HCT116 (cell line): ENCODE results near the gene MORN5. TPM values are rescaled to one million over a fixed set of nuclear protein-coding genes. Genes with fewer than 3 reads are reported as not detected.

Source experiments
- ATAC-seq: fragments of 200-7000 bp; cut with Tn5 transposase; 2 replicates; pipeline ENCODE4 v1.9.1; 2020; ENCODE audit warnings: mild to moderate bottlenecking, moderate library complexity
- BruUV-seq: library from RNA; stranded (reverse); fragments of 400-500 nt; replicated peaks from 2 replicates; lab custom pipeline; 2021; lab: Mats Ljungman, UMichigan
- CTCF ChIA-PET: fragments of 300-600 bp; sonication (Branson Sonifier 250); formaldehyde crosslinking; loops from one replicate; lab custom pipeline; 2021; ENCODE audit warnings: antibody characterized with exemption; lab: Charles Lee
- POLR2A ChIA-PET: fragments of 300-600, 350-600 bp; sonication (Branson Sonifier 250); formaldehyde crosslinking; loops from one replicate; lab custom pipeline; 2021; ENCODE audit warnings: antibody characterized with exemption; lab: Charles Lee
- RAD21 ChIA-PET, 2 experiments: fragments of 300-600 bp; sonication (Branson Sonifier 250); formaldehyde crosslinking; loops; one replicate each; lab custom pipeline; 2023; ENCODE audit warnings: low total read pairs in 2 of 2; ENCODE audit not compliant: uncharacterized antibody in 2 of 2, unreplicated experiment in 2 of 2, low non-redundant PET in 1 of 2; lab: Charles Lee
- DNase-seq: peaks from one replicate; pipeline ENCODE4 v3.0.0-alpha.2; 2010; ENCODE audit warnings: low read depth, low spot score
- H2AFZ ChIP-seq: fragments of 200-600 bp; shearing (Covaris generic), sonication (generic); 2 replicates; pipeline ENCODE4 v1.6.1; 2017; ENCODE audit warnings: low read depth, mixed run types, mixed read lengths, antibody characterized with exemption, low read length; ENCODE audit not compliant: poor library complexity, severe bottlenecking
- H3K27ac ChIP-seq: 2 replicates; pipeline ENCODE4 v1.5.1; 2012; ENCODE audit warnings: low read depth, low read length
- H3K27me3 ChIP-seq: fragments of 200-600 bp; sonication (generic); 2 replicates; pipeline ENCODE4 v1.6.1; 2016; ENCODE audit warnings: mixed run types, low read length, mixed read lengths; ENCODE audit not compliant: insufficient read depth
- H3K36me3 ChIP-seq, 2 experiments: fragments of 200-500 bp in 1 of 2; fragments of 200-600 bp in 1 of 2; sonication (Bioruptor generic) in 1 of 2; sonication (generic) in 1 of 2; 2 replicates each; pipeline versions ENCODE4 v1.5.1 to v1.6.1; 2014 to 2016; ENCODE audit warnings: low read length in 2 of 2, inconsistent platforms in 1 of 2, mixed read lengths in 1 of 2, mixed run types in 1 of 2; ENCODE audit not compliant: insufficient read depth in 2 of 2, control insufficient read depth in 1 of 2
- H3K4me1 ChIP-seq, 2 experiments: fragments of 200-600 bp in 1 of 2; sonication (generic) in 1 of 2; 2 replicates each; pipeline versions ENCODE4 v1.5.1 to v1.6.1; 2012 to 2017; ENCODE audit warnings: low read length in 2 of 2, inconsistent platforms in 1 of 2, mild to moderate bottlenecking in 1 of 2, mixed read lengths in 1 of 2, mixed run types in 1 of 2, moderate library complexity in 1 of 2; ENCODE audit not compliant: insufficient read depth in 2 of 2, control insufficient read depth in 1 of 2
- H3K4me2 ChIP-seq: fragments of 200-600 bp; sonication (generic); 2 replicates; pipeline ENCODE4 v1.6.1; 2017; ENCODE audit warnings: mixed run types, low read length, mixed read lengths
- H3K4me3 ChIP-seq, 2 experiments: fragments of 200-600 bp in 1 of 2; sonication (generic) in 1 of 2; replicated peaks in 1 of 2; 2 replicates each; pipeline ENCODE4 v1.5.1; 2011 to 2016; ENCODE audit warnings: low read length in 2 of 2, control low read depth in 1 of 2, low read depth in 1 of 2, mild to moderate bottlenecking in 1 of 2, mixed read lengths in 1 of 2, mixed run types in 1 of 2
- H3K79me2 ChIP-seq: fragments of 200-600 bp; sonication (generic); 2 replicates; pipeline ENCODE4 v1.6.1; 2017; ENCODE audit warnings: mild to moderate bottlenecking, mixed run types, low read length, moderate library complexity, mixed read lengths; ENCODE audit not compliant: insufficient read depth
- H3K9ac ChIP-seq: fragments of 200-600 bp; sonication (generic); 2 replicates; pipeline ENCODE4 v1.6.1; 2016; ENCODE audit warnings: low read length, mixed read lengths
- H3K9me2 ChIP-seq: fragments of 200-600 bp; sonication (generic), shearing (Covaris generic); 2 replicates; pipeline ENCODE4 v1.6.1; 2017; ENCODE audit warnings: mixed run types, mild to moderate bottlenecking, moderate library complexity; ENCODE audit not compliant: insufficient read depth
- H3K9me3 ChIP-seq, 2 experiments: fragments of 200-500 bp in 1 of 2; fragments of 200-600 bp in 1 of 2; sonication (Bioruptor generic) in 1 of 2; sonication (generic) in 1 of 2; 2 replicates each; pipeline ENCODE4 v1.6.1; 2014 to 2017; ENCODE audit warnings: low read length in 2 of 2, mixed read lengths in 2 of 2, inconsistent platforms in 1 of 2, low read depth in 1 of 2, mild to moderate bottlenecking in 1 of 2, mixed run types in 1 of 2, moderate library complexity in 1 of 2; ENCODE audit not compliant: control insufficient read depth in 1 of 2, insufficient read depth in 1 of 2
- H4K20me1 ChIP-seq: fragments of 200-600 bp; sonication (generic), shearing (Covaris generic); 2 replicates; pipeline ENCODE4 v1.6.1; 2017; ENCODE audit warnings: mixed run types, mild to moderate bottlenecking, moderate library complexity; ENCODE audit not compliant: insufficient read depth
- CEBPB ChIP-seq: IDR thresholded peaks from 2 replicates; pipeline ENCODE4 v1.6.1; 2012; ENCODE audit warnings: low read depth
- JUND ChIP-seq: IDR thresholded peaks from 2 replicates; pipeline ENCODE4 v1.6.1; 2012
- ZFX ChIP-seq: fragments of 450-650 bp; IDR thresholded peaks from 2 replicates; pipeline ENCODE4 v1.6.1; 2017
- intact Hi-C: fragments of 100-400 bp; cut with micrococcal nuclease; formaldehyde crosslinking; loops from 2 replicates; pipeline ENCODE4 v1.10.0; 2022
- total RNA-seq: library from RNA; stranded (reverse); gene quantifications from one replicate; pipeline ENCODE4 v1.2.1, GENCODE V29; 2021; ENCODE audit not compliant: unreplicated experiment
- TF ChIP-seq, protein P1 (sequence below), 3 experiments: fragments of 200-600 bp in 1 of 3; sonication (generic) in 1 of 3; IDR thresholded peaks in 2 of 3; conservative IDR thresholded peaks in 1 of 3; 2 replicates each; pipeline ENCODE4 v1.5.1; 2012 to 2017; ENCODE audit warnings: low read depth in 2 of 3, low read length in 2 of 3, antibody characterized with exemption in 1 of 3, borderline replicate concordance in 1 of 3, control low read depth in 1 of 3, mild to moderate bottlenecking in 1 of 3, mixed read lengths in 1 of 3, mixed run types in 1 of 3, moderate library complexity in 1 of 3; ENCODE audit not compliant: insufficient read depth in 1 of 3

The MORN5 gene
- total RNA-seq, 1 experiment from 2014 or later, result not detected

DNA sequence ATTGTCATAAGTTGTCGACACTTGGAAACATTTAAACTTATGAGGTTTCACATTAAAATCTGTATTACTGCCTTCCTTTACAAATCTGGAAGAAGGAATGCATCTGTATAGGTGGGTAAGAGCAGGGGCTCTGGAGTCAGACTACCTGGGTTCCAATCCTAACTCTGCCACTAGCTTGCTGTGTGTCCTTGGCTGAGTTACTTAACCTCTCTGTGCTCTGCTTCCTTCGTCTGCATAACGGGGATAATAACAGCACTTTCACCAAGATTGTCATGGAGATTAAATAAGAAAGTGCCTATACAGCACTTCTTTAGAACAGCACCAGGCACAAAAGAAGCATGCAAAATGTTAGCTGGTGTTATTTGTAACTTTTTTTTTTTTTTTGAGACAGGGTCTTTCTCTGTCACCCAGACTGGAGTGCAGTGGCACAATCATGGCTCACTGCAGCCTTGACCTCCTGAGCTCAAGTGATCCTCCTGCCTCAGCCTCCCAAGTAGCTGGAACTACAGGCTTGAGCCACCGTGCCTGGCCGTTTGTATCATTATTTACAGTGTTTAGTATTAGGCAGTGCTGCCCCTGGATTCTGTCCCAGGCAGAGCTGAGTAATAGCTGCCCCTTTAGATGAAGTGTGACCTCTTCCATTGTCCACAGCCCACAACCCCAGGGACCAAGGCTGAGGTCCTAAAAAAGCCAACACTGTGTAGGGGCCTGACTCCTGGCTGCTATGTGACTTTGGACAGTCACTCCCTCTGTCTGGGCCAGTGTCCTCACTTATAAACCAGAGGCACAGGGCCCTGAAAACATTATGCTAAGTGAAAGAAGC is 41.2 kb upstream of the MORN5 start:
- no peak for ATAC-seq
- H3K36me3 ChIP-seq, result no peaks in the 10 kb centered on the region
- peaks cover 0 to 4% of the 10 kb centered on the region in 2 experiments; a peak in 1 of 4 replicates for H3K4me1 ChIP-seq
- no peak overlapping the region for H3K4me3 ChIP-seq
- H3K27me3 ChIP-seq, result peaks cover 4% of the 10 kb centered on the region
- TF ChIP-seq JUND (no peak), CEBPB (no peak)
- no TSS peak for BruUV-seq
- H3K9ac ChIP-seq, result no peak overlapping the region
- no peaks in the 10 kb centered on the region for H3K9me2 ChIP-seq
- H3K79me2 ChIP-seq, result no peaks in the 10 kb centered on the region
- H3K27ac ChIP-seq, result no peak overlapping the region
- H3K4me2 ChIP-seq, result no peak overlapping the region
- POLR2A ChIA-PET, result no interaction called here
- no peaks in the 10 kb centered on the region for H3K9me3 ChIP-seq
- no peak for DNase-seq
- no peaks in the 10 kb centered on the region for H4K20me1 ChIP-seq
- RAD21 ChIA-PET, result no interaction called here
- CTCF ChIA-PET, result interaction anchor here (1.0 kb wide), 1 partner anchor 19 kb away, joined by 5 read pairs; no protein-coding TSS in a partner anchor
- intact Hi-C loops, result no loop called here
- no peak overlapping the region for H2AFZ ChIP-seq

GRCh38 chr9:122119166-122119521 is 40.6 kb upstream of the MORN5 start:
- no peaks in the 10 kb centered on the region for H4K20me1 ChIP-seq

More at GRCh38 chr9:122119166-122119521, 40.6 kb upstream of the MORN5 start:
- H3K9me3 ChIP-seq, result no peaks in the 10 kb centered on the region
- no peak overlapping the region for H3K9ac ChIP-seq
- H3K9me2 ChIP-seq, result no peaks in the 10 kb centered on the region
- DNase-seq (no peak), ATAC-seq (no peak)
- H3K4me3 ChIP-seq, result no peak overlapping the region
- ChIA-PET RAD21 (no interaction called here), POLR2A (no interaction called here), CTCF (no interaction called here)
- H3K4me2 ChIP-seq, result no peak overlapping the region
- H3K79me2 ChIP-seq, result no peaks in the 10 kb centered on the region
- no TSS peak for BruUV-seq
- peaks cover 0 to 4% of the 10 kb centered on the region in 2 experiments; a peak in 1 of 4 replicates for H3K4me1 ChIP-seq
- H3K27ac ChIP-seq, result no peak overlapping the region
- H2AFZ ChIP-seq, result no peak overlapping the region
- H3K27me3 ChIP-seq, result peaks cover 4% of the 10 kb centered on the region
- TF ChIP-seq, protein P1, sequence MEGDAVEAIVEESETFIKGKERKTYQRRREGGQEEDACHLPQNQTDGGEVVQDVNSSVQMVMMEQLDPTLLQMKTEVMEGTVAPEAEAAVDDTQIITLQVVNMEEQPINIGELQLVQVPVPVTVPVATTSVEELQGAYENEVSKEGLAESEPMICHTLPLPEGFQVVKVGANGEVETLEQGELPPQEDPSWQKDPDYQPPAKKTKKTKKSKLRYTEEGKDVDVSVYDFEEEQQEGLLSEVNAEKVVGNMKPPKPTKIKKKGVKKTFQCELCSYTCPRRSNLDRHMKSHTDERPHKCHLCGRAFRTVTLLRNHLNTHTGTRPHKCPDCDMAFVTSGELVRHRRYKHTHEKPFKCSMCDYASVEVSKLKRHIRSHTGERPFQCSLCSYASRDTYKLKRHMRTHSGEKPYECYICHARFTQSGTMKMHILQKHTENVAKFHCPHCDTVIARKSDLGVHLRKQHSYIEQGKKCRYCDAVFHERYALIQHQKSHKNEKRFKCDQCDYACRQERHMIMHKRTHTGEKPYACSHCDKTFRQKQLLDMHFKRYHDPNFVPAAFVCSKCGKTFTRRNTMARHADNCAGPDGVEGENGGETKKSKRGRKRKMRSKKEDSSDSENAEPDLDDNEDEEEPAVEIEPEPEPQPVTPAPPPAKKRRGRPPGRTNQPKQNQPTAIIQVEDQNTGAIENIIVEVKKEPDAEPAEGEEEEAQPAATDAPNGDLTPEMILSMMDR (IDR thresholded peaks at IDR 0.05 in 2 of 3, conservative IDR thresholded peaks at IDR 0.05 in 1 of 3; ENCODE audit: borderline replicate concordance in 1 of 3, insufficient read depth in 1 of 3, low read depth in 2 of 3, low read length in 2 of 3), result no peak
- TF ChIP-seq ZFX, result no peak
- TF ChIP-seq, all 23 proteins: peak for 0
- no peaks in the 10 kb centered on the region for H3K36me3 ChIP-seq
- intact Hi-C loops, result no loop called here
